Mesendoderm (in vitro differentiated cells): ENCODE measurements around the gene LRRC3C.

Experiments used
- DNase-seq: peaks from one replicate; pipeline ENCODE4 v3.0.0; 2013
- H2AK5ac ChIP-seq: 2 replicates; pipeline ENCODE4 v1.6.1; 2013; ENCODE audit warnings: low read length, inconsistent platforms
- H2BK120ac ChIP-seq: 2 replicates; pipeline ENCODE4 v1.6.1; 2013; ENCODE audit warnings: low read depth, mild to moderate bottlenecking, low read length, moderate library complexity, mixed read lengths
- H2BK15ac ChIP-seq: replicated peaks from 2 replicates; pipeline ENCODE4 v1.6.1; 2013; ENCODE audit warnings: low read depth, mild to moderate bottlenecking, moderate library complexity
- H2BK5ac ChIP-seq: 2 replicates; pipeline ENCODE4 v1.6.1; 2013; ENCODE audit warnings: low read length, inconsistent platforms
- H3K18ac ChIP-seq: 2 replicates; pipeline ENCODE4 v1.6.1; 2013; ENCODE audit warnings: mild to moderate bottlenecking, low read length, mixed read lengths
- H3K23ac ChIP-seq: one replicate; pipeline ENCODE4 v1.6.1; 2013; ENCODE audit warnings: low read length
- H3K27ac ChIP-seq: 2 replicates; pipeline ENCODE4 v1.5.1; 2013; ENCODE audit warnings: low read depth, mild to moderate bottlenecking, inconsistent platforms, low read length, moderate library complexity
- H3K27me3 ChIP-seq: 2 replicates; pipeline ENCODE4 v1.6.1; 2013; ENCODE audit warnings: low read length, control low read depth, mild to moderate bottlenecking, inconsistent platforms; ENCODE audit not compliant: insufficient read depth, poor library complexity
- H3K36me3 ChIP-seq: 2 replicates; pipeline ENCODE4 v1.6.1; 2013; ENCODE audit warnings: low read length, inconsistent platforms; ENCODE audit not compliant: control insufficient read depth, insufficient read depth
- H3K4ac ChIP-seq: one replicate; pipeline ENCODE4 v1.6.1; 2013; ENCODE audit warnings: low read depth, mild to moderate bottlenecking, low read length, moderate library complexity
- H3K4me1 ChIP-seq: 2 replicates; pipeline ENCODE4 v1.6.1; 2013; ENCODE audit warnings: low read depth, low read length, inconsistent platforms; ENCODE audit not compliant: control insufficient read depth
- H3K4me2 ChIP-seq: 2 replicates; pipeline ENCODE4 v1.6.1; 2013; ENCODE audit warnings: low read length
- H3K4me3 ChIP-seq: 2 replicates; pipeline ENCODE4 v1.5.1; 2013; ENCODE audit warnings: mild to moderate bottlenecking, low read length
- H3K56ac ChIP-seq: one replicate; pipeline ENCODE4 v1.6.1; 2013; ENCODE audit warnings: low read length
- H3K79me1 ChIP-seq: 2 replicates; pipeline ENCODE4 v1.6.1; 2013; ENCODE audit warnings: low read length, inconsistent platforms
- H3K79me2 ChIP-seq: 2 replicates; pipeline ENCODE4 v1.6.1; 2013; ENCODE audit warnings: mild to moderate bottlenecking, low read length; ENCODE audit not compliant: control insufficient read depth, insufficient read depth
- H3K9ac ChIP-seq: 2 replicates; pipeline ENCODE4 v1.6.1; 2013; ENCODE audit warnings: low read length, inconsistent platforms
- H4K5ac ChIP-seq: one replicate; pipeline ENCODE4 v1.6.1; 2013; ENCODE audit warnings: low read length
- H4K8ac ChIP-seq: one replicate; pipeline ENCODE4 v1.6.1; 2013; ENCODE audit warnings: low read depth, mild to moderate bottlenecking, control low read depth, low read length, moderate library complexity
- WGBS: extraction: QIAGEN DNeasy Blood & Tissue Kit; methylation state at CpG from one replicate; pipeline ENCODE4 v1.1.7; 2013; ENCODE audit warnings: low lambda C conversion rate, missing lambda C conversion rate; ENCODE audit not compliant: insufficient coverage; ENCODE audit errors: extremely low coverage; 5-methylcytosine and 5-hydroxymethylcytosine counted together

The LRRC3C gene

GRCh38 chr17:39929646-39930407 is 2.3 kb downstream of the LRRC3C start:
- DNase-seq = no peak
- Histone ChIP-seq H3K4me1 (peaks cover 3% of the 10 kb centered on the region), H3K4ac (no peak overlapping the region), H3K36me3 (no peaks in the 10 kb centered on the region), H3K27ac (no peak overlapping the region), H3K4me2 (no peak overlapping the region), H2AK5ac (no peak overlapping the region), H3K4me3 (no peak overlapping the region), H2BK120ac (no peak overlapping the region), H4K5ac (no peak overlapping the region), H2BK5ac (no peak overlapping the region), H3K9ac (no peak overlapping the region), H3K79me1 (peaks cover 3% of the 10 kb centered on the region), H3K27me3 (no peaks in the 10 kb centered on the region), H3K56ac (no peak overlapping the region), H3K79me2 (peaks cover 6% of the 10 kb centered on the region), H2BK15ac (no peak overlapping the region), H3K23ac (no peak overlapping the region), H4K8ac (no peak overlapping the region), H3K18ac (no peak overlapping the region)
- WGBS = no CpG with 5 or more reads among the region's 5 CpGs

GRCh38 chr17:39933912-39934311 is 6.4 kb downstream of the LRRC3C start:
- Histone ChIP-seq H3K27me3 (no peaks in the 10 kb centered on the region), H3K56ac (peak overlapping the region; percentile 34), H4K8ac (no peak overlapping the region), H3K4ac (no peak overlapping the region), H3K4me3 (no peak overlapping the region), H3K4me1 (peaks cover 3% of the 10 kb centered on the region), H3K27ac (no peak overlapping the region), H3K79me2 (no peaks in the 10 kb centered on the region), H2BK120ac (no peak overlapping the region), H3K4me2 (no peak overlapping the region), H4K5ac (no peak overlapping the region), H2AK5ac (no peak overlapping the region), H2BK15ac (no peak overlapping the region), H3K9ac (no peak overlapping the region), H3K18ac (no peak overlapping the region), H3K79me1 (no peaks in the 10 kb centered on the region), H2BK5ac (no peak overlapping the region), H3K23ac (no peak overlapping the region), H3K36me3 (no peaks in the 10 kb centered on the region)
- DNase-seq = no peak
- no CpG with 5 or more reads among the region's 5 CpGs for WGBS

DNA sequence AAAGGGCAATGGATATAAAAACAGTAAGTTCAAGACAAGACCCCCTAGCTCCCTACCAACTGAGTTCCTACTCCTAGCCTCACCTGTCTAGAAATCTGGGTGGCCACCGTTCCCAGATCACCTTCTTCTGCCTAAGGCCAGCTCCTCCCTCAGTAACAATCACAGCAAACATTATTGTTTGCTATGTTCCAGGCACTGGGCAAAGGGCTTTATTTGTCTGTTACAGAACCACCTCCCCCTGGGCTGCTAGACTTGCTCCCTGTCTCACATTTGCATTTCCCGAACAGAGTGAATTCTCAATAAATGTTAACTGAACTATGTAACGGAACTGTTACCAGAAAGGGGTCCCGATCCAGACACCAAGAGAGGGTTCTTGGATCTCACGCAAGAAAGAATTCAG is 6.8 kb downstream of the LRRC3C start:
- no peak overlapping the region for H2BK120ac ChIP-seq
- peaks cover 3% of the 10 kb centered on the region for H3K4me1 ChIP-seq
- H3K56ac ChIP-seq = no peak overlapping the region
- no peak overlapping the region for H2BK15ac ChIP-seq
- H3K4ac ChIP-seq = no peak overlapping the region
- no peak overlapping the region for H2BK5ac ChIP-seq
- no peak overlapping the region for H2AK5ac ChIP-seq
- no peak overlapping the region for H3K9ac ChIP-seq
- DNase-seq = no peak
- no peak overlapping the region for H3K18ac ChIP-seq
- H3K4me3 ChIP-seq = no peak overlapping the region
- no peak overlapping the region for H3K4me2 ChIP-seq
- WGBS = no CpG with 5 or more reads among the region's 5 CpGs
- H3K79me1 ChIP-seq = no peaks in the 10 kb centered on the region
- no peaks in the 10 kb centered on the region for H3K36me3 ChIP-seq
- H3K27me3 ChIP-seq = no peaks in the 10 kb centered on the region
- no peak overlapping the region for H3K23ac ChIP-seq
- no peak overlapping the region for H3K27ac ChIP-seq
- no peak overlapping the region for H4K5ac ChIP-seq
- H4K8ac ChIP-seq = no peak overlapping the region
- H3K79me2 ChIP-seq = no peaks in the 10 kb centered on the region

DNA sequence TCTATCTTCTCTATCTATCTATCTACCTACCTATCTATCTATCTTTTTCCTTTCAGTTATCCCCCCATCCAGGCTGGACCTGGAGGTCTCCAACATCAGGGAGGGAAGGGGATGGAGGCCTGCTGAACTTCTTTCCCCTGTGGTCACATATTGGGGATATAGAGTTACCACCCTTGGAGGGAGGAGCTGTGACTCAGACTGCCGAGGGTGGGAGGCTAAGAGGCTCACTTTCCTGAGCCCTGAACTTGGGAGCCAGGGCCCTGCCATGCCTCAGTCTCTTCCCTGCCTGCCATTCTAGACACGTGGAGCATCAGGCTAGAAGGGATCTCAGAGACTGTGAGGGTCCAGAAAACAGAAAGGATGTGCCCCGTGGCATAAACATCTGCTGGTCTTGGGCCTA is 8.4 kb downstream of the LRRC3C start:
- no peak for DNase-seq
- no peaks in the 10 kb centered on the region for H3K27me3 ChIP-seq
- H3K79me2 ChIP-seq = no peaks in the 10 kb centered on the region
- H4K5ac ChIP-seq = no peak overlapping the region
- H3K4ac ChIP-seq = no peak overlapping the region
- H3K4me3 ChIP-seq = no peak overlapping the region
- H3K23ac ChIP-seq = no peak overlapping the region
- H3K9ac ChIP-seq = no peak overlapping the region
- H3K18ac ChIP-seq = no peak overlapping the region
- H2BK15ac ChIP-seq = no peak overlapping the region
- H2BK120ac ChIP-seq = no peak overlapping the region
- no peak overlapping the region for H4K8ac ChIP-seq
- WGBS = no CpG with 5 or more reads among the region's 3 CpGs
- H2BK5ac ChIP-seq = no peak overlapping the region
- no peak overlapping the region for H3K4me2 ChIP-seq
- no peaks in the 10 kb centered on the region for H3K79me1 ChIP-seq
- H3K4me1 ChIP-seq = peaks cover 3% of the 10 kb centered on the region
- H2AK5ac ChIP-seq = no peak overlapping the region
- H3K56ac ChIP-seq = peak overlapping the region; percentile 22
- no peak overlapping the region for H3K27ac ChIP-seq
- no peaks in the 10 kb centered on the region for H3K36me3 ChIP-seq

- Histone ChIP-seq H3K4me2 (no peak overlapping the region), H3K79me1 (no peaks in the 10 kb centered on the region), H3K18ac (no peak overlapping the region), H3K9ac (no peak overlapping the region), H3K56ac (no peak overlapping the region), H2BK120ac (no peak overlapping the region), H4K5ac (no peak overlapping the region), H3K27ac (no peak overlapping the region), H2BK15ac (no peak overlapping the region), H3K23ac (no peak overlapping the region), H3K4ac (no peak overlapping the region), H4K8ac (no peak overlapping the region), H3K36me3 (no peaks in the 10 kb centered on the region), H2AK5ac (no peak overlapping the region), H3K4me3 (no peak overlapping the region), H2BK5ac (no peak overlapping the region), H3K4me1 (peaks cover 3% of the 10 kb centered on the region), H3K27me3 (no peaks in the 10 kb centered on the region), H3K79me2 (no peaks in the 10 kb centered on the region)
- no CpG with 5 or more reads among the region's 3 CpGs for WGBS
- no peak for DNase-seq
Observed at GRCh38 chr17:39937447-39937846, 9.9 kb downstream of the LRRC3C start.
